ENCODE results near the gene SSBP2.
"Not testable (repeated sequence)": the region's sequence is repeated elsewhere in the genome, so short reads cannot be mapped to it uniquely, and the experiment has no call there.

SSBP2 gene

DNA sequence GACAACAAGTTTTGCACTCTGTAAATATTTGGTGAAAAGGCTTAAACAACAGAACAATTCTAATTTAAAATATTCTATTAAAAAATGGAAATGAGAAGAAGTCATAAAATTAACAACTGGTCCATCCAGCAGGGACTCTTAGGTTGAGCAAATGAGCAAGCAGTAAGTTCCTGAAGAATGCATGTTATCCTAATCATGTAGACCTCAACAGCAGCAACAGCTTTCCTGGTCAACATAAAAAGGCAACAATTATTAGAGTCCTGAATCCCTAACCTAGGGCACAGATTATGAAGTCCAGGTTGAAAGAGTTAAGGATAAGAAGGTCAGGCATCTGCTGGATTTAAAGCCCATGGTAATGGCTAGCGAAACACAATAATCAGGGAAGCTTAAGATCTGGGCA, 120.9 kb downstream of the SSBP2 start:
- peaks cover 9% of the 10 kb centered on the region for H3K4me1 Mint-ChIP-seq
- H3K27me3 Mint-ChIP-seq: no peaks in the 10 kb centered on the region
- H3K9me3 Mint-ChIP-seq: no peaks in the 10 kb centered on the region
- no peak overlapping the region for H3K4me3 Mint-ChIP-seq
- H3K36me3 Mint-ChIP-seq: peaks cover 12% of the 10 kb centered on the region
- H3K27ac Mint-ChIP-seq: no peak overlapping the region

- H3K9me3 Mint-ChIP-seq, H3K27ac Mint-ChIP-seq, H3K4me1 Mint-ChIP-seq, H3K27me3 Mint-ChIP-seq, H3K4me3 Mint-ChIP-seq: not testable (repeated sequence)
- H3K36me3 Mint-ChIP-seq: peaks cover 12% of the 10 kb centered on the region
Observed at GRCh38 chr5:81628061-81628460, 122.8 kb downstream of the SSBP2 start.

- Mint-ChIP-seq H3K9me3 (no peaks in the 10 kb centered on the region), H3K36me3 (peaks cover 18% of the 10 kb centered on the region), H3K27ac (no peak overlapping the region), H3K27me3 (no peaks in the 10 kb centered on the region), H3K4me3 (no peak overlapping the region), H3K4me1 (peaks cover 9% of the 10 kb centered on the region)
Observed at GRCh38 chr5:81626524-81626923, 124.4 kb downstream of the SSBP2 start.

DNA sequence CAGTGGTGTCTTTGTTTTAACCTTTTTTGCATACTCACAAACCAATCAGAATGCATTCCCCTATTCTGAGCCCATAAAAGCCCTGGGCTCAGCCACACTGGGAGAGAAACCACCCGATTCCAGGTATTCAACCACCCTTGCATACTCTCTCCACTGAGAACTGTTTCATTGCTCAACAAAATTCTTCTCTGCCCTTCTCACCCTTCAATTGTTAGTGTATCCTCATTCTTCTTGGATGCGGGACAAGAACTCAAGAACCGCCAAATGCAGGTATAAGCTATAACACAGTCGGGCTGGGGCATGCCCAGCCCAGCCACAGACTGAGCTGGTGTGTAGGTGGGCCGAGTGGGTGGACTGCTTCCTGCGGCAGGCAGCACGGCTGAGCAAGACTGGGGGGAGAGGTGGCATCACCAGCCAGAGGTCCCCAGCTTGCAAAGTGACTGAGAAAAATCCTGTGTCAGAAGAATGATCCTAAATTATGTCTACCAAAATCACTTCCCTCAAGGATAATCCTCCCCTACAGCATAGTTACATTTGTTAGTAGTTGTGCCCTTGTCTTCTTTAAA, 141.0 kb downstream of the SSBP2 start:
- peaks cover 19% of the 10 kb centered on the region for H3K4me1 Mint-ChIP-seq
- no peak overlapping the region for H3K27ac Mint-ChIP-seq
- H3K4me3 Mint-ChIP-seq: no peak overlapping the region
- peaks cover 32% of the 10 kb centered on the region for H3K36me3 Mint-ChIP-seq
- H3K27me3 Mint-ChIP-seq: no peaks in the 10 kb centered on the region
- H3K9me3 Mint-ChIP-seq: no peaks in the 10 kb centered on the region

DNA sequence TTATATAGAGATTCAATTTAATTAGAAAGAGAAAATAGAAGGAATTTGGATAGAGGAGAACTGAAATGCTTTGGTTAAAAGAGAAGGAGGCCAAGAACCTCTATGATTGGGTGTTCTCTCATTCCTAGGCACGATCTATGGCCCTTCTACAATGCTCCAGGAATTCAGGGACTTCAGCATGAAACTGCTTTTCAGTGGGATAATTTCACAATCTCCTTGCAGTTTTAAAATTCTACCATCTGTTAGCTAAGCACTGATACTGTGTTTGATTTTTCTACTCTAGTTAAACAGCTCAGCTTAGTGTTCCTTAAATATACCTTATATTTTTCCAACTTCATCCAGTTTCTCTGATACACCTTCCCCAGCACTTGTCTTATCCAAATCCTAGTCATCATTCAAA, 141.9 kb downstream of the SSBP2 start:
- Mint-ChIP-seq H3K4me3 (no peak overlapping the region), H3K27me3 (no peaks in the 10 kb centered on the region), H3K4me1 (peaks cover 24% of the 10 kb centered on the region), H3K9me3 (no peaks in the 10 kb centered on the region), H3K27ac (no peak overlapping the region), H3K36me3 (peaks cover 27% of the 10 kb centered on the region)

DNA sequence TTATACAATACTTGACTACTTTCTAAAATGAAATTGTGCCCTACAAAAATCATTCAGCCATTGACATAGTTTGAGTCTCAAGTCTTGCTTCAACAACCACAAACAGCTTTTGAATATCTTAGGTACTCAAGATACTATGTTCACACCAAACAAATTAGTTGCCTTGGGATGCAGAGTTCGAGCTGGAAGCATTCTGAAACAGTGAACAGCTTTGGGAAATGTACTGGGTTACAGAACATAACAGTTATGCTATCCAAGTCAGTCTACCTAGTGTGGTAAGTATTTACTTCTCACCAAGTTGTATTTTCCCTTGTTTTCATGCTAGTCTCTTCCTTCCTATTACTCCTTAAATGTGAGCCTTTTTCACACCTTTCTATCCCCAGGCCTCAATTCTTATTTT, 143.2 kb downstream of the SSBP2 start:
- peaks cover 24% of the 10 kb centered on the region for H3K4me1 Mint-ChIP-seq
- H3K4me3 Mint-ChIP-seq: no peak overlapping the region
- peak overlapping the region; percentile 4 for H3K27ac Mint-ChIP-seq
- no peaks in the 10 kb centered on the region for H3K27me3 Mint-ChIP-seq
- no peaks in the 10 kb centered on the region for H3K9me3 Mint-ChIP-seq
- peaks cover 21% of the 10 kb centered on the region for H3K36me3 Mint-ChIP-seq

DNA sequence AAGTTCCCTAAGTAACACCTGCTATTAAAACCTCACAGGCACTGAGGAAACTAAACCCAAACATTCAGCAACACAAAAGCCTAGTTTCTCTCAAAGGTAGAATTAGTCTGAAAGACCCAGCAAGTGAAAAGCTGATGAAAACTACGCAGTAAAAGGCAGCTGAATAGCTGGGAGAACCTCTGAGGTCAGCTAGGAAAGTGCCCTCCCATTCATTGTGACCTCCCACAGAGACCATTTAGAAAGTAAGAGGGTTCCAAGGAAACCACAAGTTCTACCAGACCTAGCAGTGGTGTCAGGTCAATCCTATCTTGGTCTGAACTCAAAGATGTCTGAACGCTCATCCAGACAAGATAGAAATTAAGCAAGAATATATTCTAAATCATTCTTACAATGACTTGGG, 144.7 kb downstream of the SSBP2 start:
- no peaks in the 10 kb centered on the region for H3K27me3 Mint-ChIP-seq
- H3K9me3 Mint-ChIP-seq: no peaks in the 10 kb centered on the region
- no peak overlapping the region for H3K4me3 Mint-ChIP-seq
- no peak overlapping the region for H3K27ac Mint-ChIP-seq
- H3K36me3 Mint-ChIP-seq: peaks cover 25% of the 10 kb centered on the region
- H3K4me1 Mint-ChIP-seq: peaks cover 24% of the 10 kb centered on the region

DNA sequence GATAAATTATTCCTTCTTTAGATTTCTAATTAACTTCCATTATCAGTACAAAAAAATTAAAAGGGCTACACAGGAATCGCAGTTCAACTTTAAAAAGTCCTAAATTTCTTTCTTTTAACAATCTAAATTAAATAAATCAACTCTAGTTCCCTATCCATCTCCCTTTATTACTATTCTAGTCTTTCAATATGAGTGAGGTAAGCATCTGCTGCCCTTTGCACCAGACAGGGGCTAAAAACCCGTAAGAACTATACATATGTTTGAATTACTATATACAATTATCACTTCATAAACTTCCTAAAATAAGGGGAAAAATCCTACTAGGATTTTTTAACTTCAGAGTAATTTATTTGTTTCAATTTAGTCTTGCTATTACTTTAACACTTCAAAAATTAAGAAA, 145.6 kb downstream of the SSBP2 start:
- Mint-ChIP-seq H3K36me3 (peaks cover 22% of the 10 kb centered on the region), H3K9me3 (no peaks in the 10 kb centered on the region), H3K27ac (no peak overlapping the region), H3K4me3 (no peak overlapping the region), H3K27me3 (no peaks in the 10 kb centered on the region), H3K4me1 (peaks cover 24% of the 10 kb centered on the region)

- no peak overlapping the region for H3K27ac Mint-ChIP-seq
- H3K4me3 Mint-ChIP-seq: no peak overlapping the region
- no peaks in the 10 kb centered on the region for H3K27me3 Mint-ChIP-seq
- peaks cover 20% of the 10 kb centered on the region for H3K4me1 Mint-ChIP-seq
- H3K36me3 Mint-ChIP-seq: peaks cover 20% of the 10 kb centered on the region
- no peaks in the 10 kb centered on the region for H3K9me3 Mint-ChIP-seq
Observed at GRCh38 chr5:81604193-81604592, 146.7 kb downstream of the SSBP2 start.

- peaks cover 9% of the 10 kb centered on the region for H3K9me3 Mint-ChIP-seq
- no peak overlapping the region for H3K4me3 Mint-ChIP-seq
- H3K4me1 Mint-ChIP-seq: peaks cover 12% of the 10 kb centered on the region
- no peak overlapping the region for H3K27ac Mint-ChIP-seq
- H3K27me3 Mint-ChIP-seq: no peaks in the 10 kb centered on the region
- H3K36me3 Mint-ChIP-seq: peaks cover 27% of the 10 kb centered on the region
Observed at GRCh38 chr5:81601919-81602318, 149.0 kb downstream of the SSBP2 start.

- H3K9me3 Mint-ChIP-seq, H3K4me3 Mint-ChIP-seq, H3K27ac Mint-ChIP-seq, H3K27me3 Mint-ChIP-seq: not testable (repeated sequence)
- peaks cover 17% of the 10 kb centered on the region for H3K4me1 Mint-ChIP-seq
- peaks cover 22% of the 10 kb centered on the region for H3K36me3 Mint-ChIP-seq
Observed at GRCh38 chr5:81592085-81592484, 158.8 kb downstream of the SSBP2 start.

- no peak overlapping the region for H3K27ac Mint-ChIP-seq
- no peak overlapping the region for H3K4me3 Mint-ChIP-seq
- no peaks in the 10 kb centered on the region for H3K27me3 Mint-ChIP-seq
- H3K4me1 Mint-ChIP-seq: peaks cover 17% of the 10 kb centered on the region
- peaks cover 20% of the 10 kb centered on the region for H3K36me3 Mint-ChIP-seq
- H3K9me3 Mint-ChIP-seq: no peaks in the 10 kb centered on the region
Observed at GRCh38 chr5:81590498-81591384, 160.2 kb downstream of the SSBP2 start.

GRCh38 chr5:81579262-81579924, 171.5 kb downstream of the SSBP2 start:
- no peaks in the 10 kb centered on the region for H3K9me3 Mint-ChIP-seq
- no peaks in the 10 kb centered on the region for H3K27me3 Mint-ChIP-seq
- peaks cover 9% of the 10 kb centered on the region for H3K36me3 Mint-ChIP-seq
- no peak overlapping the region for H3K27ac Mint-ChIP-seq
- H3K4me3 Mint-ChIP-seq: no peak overlapping the region
- H3K4me1 Mint-ChIP-seq: peaks cover 25% of the 10 kb centered on the region

- H3K36me3 Mint-ChIP-seq: peaks cover 14% of the 10 kb centered on the region
- H3K4me3 Mint-ChIP-seq: no peak overlapping the region
Observed at GRCh38 chr5:81577091-81577490, 173.8 kb downstream of the SSBP2 start.

DNA sequence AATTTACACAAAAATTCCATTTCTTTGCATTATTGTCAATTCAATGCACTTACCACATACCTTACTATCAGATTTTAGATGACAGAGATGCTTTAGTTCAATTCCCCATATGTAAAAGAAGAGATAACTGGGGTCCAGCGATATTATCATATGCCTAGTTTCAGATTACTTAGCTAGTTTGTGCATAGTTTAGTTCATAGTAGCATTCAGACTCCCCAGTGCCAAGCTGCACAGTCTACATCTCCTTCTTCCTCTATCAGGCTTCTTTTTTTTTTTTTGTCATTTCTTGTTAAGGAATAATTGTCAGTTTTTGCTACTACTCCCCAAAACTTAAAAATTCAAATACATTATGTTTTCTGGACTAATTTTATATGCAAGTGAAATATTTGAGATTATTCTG, 175.0 kb downstream of the SSBP2 start:
- peaks cover 15% of the 10 kb centered on the region for H3K36me3 Mint-ChIP-seq
- H3K27ac Mint-ChIP-seq: no peak overlapping the region
- no peak overlapping the region for H3K4me3 Mint-ChIP-seq
- no peaks in the 10 kb centered on the region for H3K27me3 Mint-ChIP-seq
- peaks cover 46% of the 10 kb centered on the region for H3K4me1 Mint-ChIP-seq
- H3K9me3 Mint-ChIP-seq: no peaks in the 10 kb centered on the region

More at GRCh38 chr5:81577091-81577490, 173.8 kb downstream of the SSBP2 start:
- no peak overlapping the region for H3K27ac Mint-ChIP-seq
- H3K4me1 Mint-ChIP-seq: peaks cover 45% of the 10 kb centered on the region
- H3K9me3 Mint-ChIP-seq: no peaks in the 10 kb centered on the region
- H3K27me3 Mint-ChIP-seq: no peaks in the 10 kb centered on the region

DNA sequence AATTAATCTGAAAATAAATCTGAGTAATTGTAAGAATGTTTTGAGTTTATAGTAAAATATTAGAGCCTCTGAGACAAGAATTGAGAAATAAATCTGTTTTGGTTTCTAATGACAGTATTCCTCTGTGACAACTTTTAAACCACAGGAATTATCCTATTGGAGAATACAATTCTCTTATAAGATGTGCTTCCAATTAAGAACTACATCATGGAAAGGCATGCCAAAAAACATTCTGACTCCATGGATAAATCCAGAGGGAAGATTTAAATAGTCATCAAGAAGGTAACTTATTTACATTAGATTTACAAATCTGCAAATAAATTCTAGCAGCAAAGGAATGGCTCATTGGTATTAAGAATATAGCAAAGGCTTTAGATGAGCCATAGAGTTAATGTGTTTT, 178.7 kb downstream of the SSBP2 start:
- Mint-ChIP-seq H3K27ac (no peak overlapping the region), H3K4me1 (peaks cover 25% of the 10 kb centered on the region), H3K36me3 (peaks cover 29% of the 10 kb centered on the region), H3K9me3 (no peaks in the 10 kb centered on the region), H3K27me3 (no peaks in the 10 kb centered on the region), H3K4me3 (no peak overlapping the region)

Measured in activated naive CD4-positive, alpha-beta T cell treated with anti-CD3 and anti-CD28 coated beads, Interleukin-2, amount 50 U/mL, for 24 hours (primary cell).